HCT116 (cell line): ENCODE results near the gene OGFOD2. TPM values are rescaled to one million over a fixed set of nuclear protein-coding genes. Genes with fewer than 3 reads are reported as not detected.

ENCODE experiments used
- ATAC-seq: fragments of 200-7000 bp; cut with Tn5 transposase; 2 replicates; pipeline ENCODE4 v1.9.1; 2020; ENCODE audit warnings: mild to moderate bottlenecking, moderate library complexity
- BruUV-seq: library from RNA; stranded (reverse); fragments of 400-500 nt; replicated peaks from 2 replicates; lab custom pipeline; 2021; lab: Mats Ljungman, UMichigan
- CTCF ChIA-PET: fragments of 300-600 bp; sonication (Branson Sonifier 250); formaldehyde crosslinking; loops from one replicate; lab custom pipeline; 2021; ENCODE audit warnings: antibody characterized with exemption; lab: Charles Lee
- POLR2A ChIA-PET: fragments of 300-600, 350-600 bp; sonication (Branson Sonifier 250); formaldehyde crosslinking; loops from one replicate; lab custom pipeline; 2021; ENCODE audit warnings: antibody characterized with exemption; lab: Charles Lee
- RAD21 ChIA-PET, 2 experiments: fragments of 300-600 bp; sonication (Branson Sonifier 250); formaldehyde crosslinking; loops; one replicate each; lab custom pipeline; 2023; ENCODE audit warnings: low total read pairs in 2 of 2; ENCODE audit not compliant: uncharacterized antibody in 2 of 2, unreplicated experiment in 2 of 2, low non-redundant PET in 1 of 2; lab: Charles Lee
- DNase-seq: peaks from one replicate; pipeline ENCODE4 v3.0.0-alpha.2; 2010; ENCODE audit warnings: low read depth, low spot score
- H2AFZ ChIP-seq: fragments of 200-600 bp; shearing (Covaris generic), sonication (generic); 2 replicates; pipeline ENCODE4 v1.6.1; 2017; ENCODE audit warnings: low read depth, mixed run types, mixed read lengths, antibody characterized with exemption, low read length; ENCODE audit not compliant: poor library complexity, severe bottlenecking
- H3K27ac ChIP-seq: 2 replicates; pipeline ENCODE4 v1.5.1; 2012; ENCODE audit warnings: low read depth, low read length
- H3K27me3 ChIP-seq: fragments of 200-600 bp; sonication (generic); 2 replicates; pipeline ENCODE4 v1.6.1; 2016; ENCODE audit warnings: mixed run types, low read length, mixed read lengths; ENCODE audit not compliant: insufficient read depth
- H3K36me3 ChIP-seq, 2 experiments: fragments of 200-500 bp in 1 of 2; fragments of 200-600 bp in 1 of 2; sonication (Bioruptor generic) in 1 of 2; sonication (generic) in 1 of 2; 2 replicates each; pipeline versions ENCODE4 v1.5.1 to v1.6.1; 2014 to 2016; ENCODE audit warnings: low read length in 2 of 2, inconsistent platforms in 1 of 2, mixed read lengths in 1 of 2, mixed run types in 1 of 2; ENCODE audit not compliant: insufficient read depth in 2 of 2, control insufficient read depth in 1 of 2
- H3K4me1 ChIP-seq, 2 experiments: fragments of 200-600 bp in 1 of 2; sonication (generic) in 1 of 2; 2 replicates each; pipeline versions ENCODE4 v1.5.1 to v1.6.1; 2012 to 2017; ENCODE audit warnings: low read length in 2 of 2, inconsistent platforms in 1 of 2, mild to moderate bottlenecking in 1 of 2, mixed read lengths in 1 of 2, mixed run types in 1 of 2, moderate library complexity in 1 of 2; ENCODE audit not compliant: insufficient read depth in 2 of 2, control insufficient read depth in 1 of 2
- H3K4me2 ChIP-seq: fragments of 200-600 bp; sonication (generic); 2 replicates; pipeline ENCODE4 v1.6.1; 2017; ENCODE audit warnings: mixed run types, low read length, mixed read lengths
- H3K4me3 ChIP-seq, 2 experiments: fragments of 200-600 bp in 1 of 2; sonication (generic) in 1 of 2; replicated peaks in 1 of 2; 2 replicates each; pipeline ENCODE4 v1.5.1; 2011 to 2016; ENCODE audit warnings: low read length in 2 of 2, control low read depth in 1 of 2, low read depth in 1 of 2, mild to moderate bottlenecking in 1 of 2, mixed read lengths in 1 of 2, mixed run types in 1 of 2
- H3K79me2 ChIP-seq: fragments of 200-600 bp; sonication (generic); 2 replicates; pipeline ENCODE4 v1.6.1; 2017; ENCODE audit warnings: mild to moderate bottlenecking, mixed run types, low read length, moderate library complexity, mixed read lengths; ENCODE audit not compliant: insufficient read depth
- H3K9ac ChIP-seq: fragments of 200-600 bp; sonication (generic); 2 replicates; pipeline ENCODE4 v1.6.1; 2016; ENCODE audit warnings: low read length, mixed read lengths
- H3K9me2 ChIP-seq: fragments of 200-600 bp; sonication (generic), shearing (Covaris generic); 2 replicates; pipeline ENCODE4 v1.6.1; 2017; ENCODE audit warnings: mixed run types, mild to moderate bottlenecking, moderate library complexity; ENCODE audit not compliant: insufficient read depth
- H3K9me3 ChIP-seq, 2 experiments: fragments of 200-500 bp in 1 of 2; fragments of 200-600 bp in 1 of 2; sonication (Bioruptor generic) in 1 of 2; sonication (generic) in 1 of 2; 2 replicates each; pipeline ENCODE4 v1.6.1; 2014 to 2017; ENCODE audit warnings: low read length in 2 of 2, mixed read lengths in 2 of 2, inconsistent platforms in 1 of 2, low read depth in 1 of 2, mild to moderate bottlenecking in 1 of 2, mixed run types in 1 of 2, moderate library complexity in 1 of 2; ENCODE audit not compliant: control insufficient read depth in 1 of 2, insufficient read depth in 1 of 2
- H4K20me1 ChIP-seq: fragments of 200-600 bp; sonication (generic), shearing (Covaris generic); 2 replicates; pipeline ENCODE4 v1.6.1; 2017; ENCODE audit warnings: mixed run types, mild to moderate bottlenecking, moderate library complexity; ENCODE audit not compliant: insufficient read depth
- CEBPB ChIP-seq: IDR thresholded peaks from 2 replicates; pipeline ENCODE4 v1.6.1; 2012; ENCODE audit warnings: low read depth
- CTCF ChIP-seq, 3 experiments: fragments of 200-600 bp in 1 of 3; sonication (generic) in 1 of 3; IDR thresholded peaks in 2 of 3; conservative IDR thresholded peaks in 1 of 3; 2 replicates each; pipeline ENCODE4 v1.5.1; 2012 to 2017; ENCODE audit warnings: low read depth in 2 of 3, low read length in 2 of 3, antibody characterized with exemption in 1 of 3, borderline replicate concordance in 1 of 3, control low read depth in 1 of 3, mild to moderate bottlenecking in 1 of 3, mixed read lengths in 1 of 3, mixed run types in 1 of 3, moderate library complexity in 1 of 3; ENCODE audit not compliant: insufficient read depth in 1 of 3
- EGR1 ChIP-seq: IDR thresholded peaks from 2 replicates; pipeline ENCODE4 v1.6.1; 2012; ENCODE audit warnings: low read depth
- EZH2 ChIP-seq: fragments of 200-600 bp; sonication (generic); IDR thresholded peaks from 2 replicates; pipeline ENCODE4 v1.6.1; 2017; ENCODE audit warnings: antibody characterized with exemption, mixed run types
- JUND ChIP-seq: IDR thresholded peaks from 2 replicates; pipeline ENCODE4 v1.6.1; 2012
- POLR2AphosphoS5 ChIP-seq: IDR thresholded peaks from 2 replicates; pipeline ENCODE4 v1.6.1; 2011; ENCODE audit warnings: mild to moderate bottlenecking, low read depth, low read length, moderate library complexity
- REST ChIP-seq: IDR thresholded peaks from 2 replicates; pipeline ENCODE4 v1.6.1; 2012; ENCODE audit warnings: low read depth
- SP1 ChIP-seq: IDR thresholded peaks from 2 replicates; pipeline ENCODE4 v1.6.1; 2012; ENCODE audit warnings: low read depth
- ZBTB33 ChIP-seq: IDR thresholded peaks from 2 replicates; pipeline ENCODE4 v1.6.1; 2011; ENCODE audit warnings: mild to moderate bottlenecking, low read length, moderate library complexity; ENCODE audit not compliant: insufficient replicate concordance; ENCODE audit errors: extremely low read depth
- ZNF274 ChIP-seq: fragments of 200-500 bp; sonication (Bioruptor generic); IDR thresholded peaks from 2 replicates; pipeline ENCODE4 v1.6.1; 2014; ENCODE audit warnings: mild to moderate bottlenecking, low read depth, low read length, inconsistent platforms
- intact Hi-C: fragments of 100-400 bp; cut with micrococcal nuclease; formaldehyde crosslinking; loops from 2 replicates; pipeline ENCODE4 v1.10.0; 2022
- total RNA-seq: library from RNA; stranded (reverse); gene quantifications from one replicate; pipeline ENCODE4 v1.2.1, GENCODE V29; 2021; ENCODE audit not compliant: unreplicated experiment

The OGFOD2 gene
- total RNA-seq, 1 experiment from 2014 or later = 29.5 TPM

DNA sequence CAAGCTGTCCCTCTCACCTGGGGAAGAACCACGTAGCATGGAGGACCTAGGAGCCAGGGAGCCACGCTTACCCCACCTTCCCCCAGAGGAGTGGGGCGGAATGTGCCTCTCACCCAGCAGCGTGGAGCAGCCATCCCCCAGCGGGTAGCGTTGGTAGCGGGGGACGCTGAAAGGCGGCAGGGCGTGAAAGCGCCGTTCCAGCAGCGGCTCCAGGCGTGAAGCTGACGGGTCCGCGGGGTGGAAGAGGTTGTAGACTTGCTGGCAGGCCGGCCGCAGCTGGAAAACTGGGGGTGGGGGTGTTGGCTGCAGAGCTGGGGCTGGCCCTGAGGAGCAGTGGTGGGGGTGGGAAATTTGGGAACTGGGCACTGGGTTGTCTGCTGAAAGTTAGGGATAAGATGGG lies 17.3 kb downstream of the OGFOD2 start:
- ATAC-seq = no peak
- Histone ChIP-seq H3K4me2 (no peak overlapping the region), H3K4me1 (no peaks in the 10 kb centered on the region), H3K9me2 (no peaks in the 10 kb centered on the region), H3K9ac (no peak overlapping the region), H4K20me1 (no peaks in the 10 kb centered on the region), H3K4me3 (no peak overlapping the region), H3K79me2 (no peaks in the 10 kb centered on the region), H2AFZ (no peak overlapping the region), H3K27me3 (no peaks in the 10 kb centered on the region), H3K9me3 (no peaks in the 10 kb centered on the region), H3K36me3 (no peaks in the 10 kb centered on the region), H3K27ac (no peak overlapping the region)
- intact Hi-C loops = no loop called here
- CTCF ChIA-PET = interaction anchor here (1.6 kb wide), 1 partner anchor 240 kb away, joined by 3 read pairs; no protein-coding TSS in a partner anchor
- POLR2A ChIA-PET = interaction anchor here (1.1 kb wide), 1 partner anchor 17 kb away, joined by 5 read pairs; the partner anchor contains the start of gene OGFOD2
- BruUV-seq = no TSS peak
- TF ChIP-seq CEBPB (no peak), CTCF (IDR thresholded peaks at IDR 0.05 in 2 of 3, conservative IDR thresholded peaks at IDR 0.05 in 1 of 3; ENCODE audit: borderline replicate concordance in 1 of 3, insufficient read depth in 1 of 3, low read depth in 2 of 3, low read length in 2 of 3) (no peak), ZNF274 (no peak), ZBTB33 (no peak), EGR1 (no peak), EZH2 (no peak), POLR2AphosphoS5 (no peak), JUND (no peak), REST (no peak), SP1 (no peak)
- DNase-seq = no peak
- RAD21 ChIA-PET = no interaction called here
